Measurements from ENCODE around the gene NPAS3. TPM values are rescaled to one million over a fixed set of nuclear protein-coding genes. Genes with fewer than 3 reads are reported as not detected.

Gene NPAS3
- total RNA-seq, 1 donor from 2014 or later = 2.5 TPM

DNA sequence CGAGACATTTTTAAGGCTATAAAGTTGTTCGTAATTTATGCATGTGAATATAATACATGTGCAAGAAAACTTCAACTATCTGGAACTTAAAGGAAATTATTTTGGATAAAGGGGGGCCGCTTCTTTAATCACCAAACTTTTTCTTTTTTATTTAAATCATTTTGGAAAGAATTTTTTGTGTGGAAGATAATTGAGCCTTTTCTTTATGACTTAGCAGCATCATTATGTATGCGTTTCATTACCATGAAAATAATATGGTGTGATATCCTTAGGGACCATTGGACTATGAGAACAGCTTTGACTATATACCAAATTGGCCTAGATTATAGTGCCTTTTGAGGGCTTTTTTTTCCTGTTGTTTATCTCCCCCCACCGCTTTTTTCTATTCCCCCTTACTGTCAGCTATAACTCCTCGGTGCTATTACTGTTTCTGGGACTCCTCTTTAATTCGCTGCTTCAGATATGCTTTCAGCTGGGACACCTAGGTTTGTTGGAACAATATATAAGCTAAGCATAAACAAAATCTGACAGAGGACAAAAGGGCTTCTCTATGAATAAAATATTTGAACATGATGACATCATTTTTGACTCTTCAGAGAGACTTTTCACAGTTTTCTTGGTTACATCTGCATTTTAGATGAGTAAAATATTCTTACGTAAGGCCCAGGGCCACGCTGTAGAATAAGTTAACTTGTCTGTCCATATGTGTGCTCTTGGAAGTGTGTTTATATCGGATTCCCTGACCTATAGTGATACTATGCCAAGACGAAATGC lies 392.7 kb downstream of the NPAS3 start:
- no peak overlapping the region for H3K4me3 ChIP-seq
- no peak for TF ChIP-seq CTCF (IDR thresholded peaks at IDR 0.05; ENCODE audit: borderline replicate concordance)
- H3K36me3 ChIP-seq = peaks cover 5% of the 10 kb centered on the region
- intact Hi-C loops (cut with micrococcal nuclease) = no loop called here
- no peaks in the 10 kb centered on the region for H3K4me1 ChIP-seq
- no peak for DNase-seq
- no peak overlapping the region for H3K27ac ChIP-seq (replicated peaks)
- peaks cover 13% of the 10 kb centered on the region for H3K9me3 ChIP-seq (replicated peaks)
- H3K27me3 ChIP-seq (ENCODE audit: low read depth) = no peaks in the 10 kb centered on the region

DNA sequence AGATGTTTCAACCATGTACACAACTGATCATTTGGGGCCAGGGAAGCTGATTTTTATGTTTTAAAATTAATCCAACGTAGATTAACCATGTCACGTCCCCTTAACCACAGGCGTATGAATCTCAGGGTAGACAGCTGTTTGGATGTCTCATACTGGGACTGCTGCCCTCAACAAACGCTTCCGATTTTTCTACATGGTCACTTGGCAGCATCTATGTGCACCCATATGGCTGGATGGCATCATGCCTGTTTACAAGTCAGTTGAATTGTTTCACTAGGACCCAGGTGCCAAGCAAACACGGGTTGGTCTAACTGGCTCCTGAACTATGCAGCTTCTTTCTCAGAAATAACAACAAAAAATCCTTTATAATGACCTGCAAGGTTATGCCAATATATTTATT lies 393.8 kb downstream of the NPAS3 start:
- H3K27ac ChIP-seq (replicated peaks) = no peak overlapping the region
- no peak for TF ChIP-seq CTCF (IDR thresholded peaks at IDR 0.05; ENCODE audit: borderline replicate concordance)
- H3K4me3 ChIP-seq = no peak overlapping the region
- H3K36me3 ChIP-seq = peaks cover 7% of the 10 kb centered on the region
- intact Hi-C loops (cut with micrococcal nuclease) = no loop called here
- no peaks in the 10 kb centered on the region for H3K4me1 ChIP-seq
- DNase-seq = no peak
- H3K9me3 ChIP-seq (replicated peaks) = peaks cover 24% of the 10 kb centered on the region
- H3K27me3 ChIP-seq (ENCODE audit: low read depth) = no peaks in the 10 kb centered on the region

DNA sequence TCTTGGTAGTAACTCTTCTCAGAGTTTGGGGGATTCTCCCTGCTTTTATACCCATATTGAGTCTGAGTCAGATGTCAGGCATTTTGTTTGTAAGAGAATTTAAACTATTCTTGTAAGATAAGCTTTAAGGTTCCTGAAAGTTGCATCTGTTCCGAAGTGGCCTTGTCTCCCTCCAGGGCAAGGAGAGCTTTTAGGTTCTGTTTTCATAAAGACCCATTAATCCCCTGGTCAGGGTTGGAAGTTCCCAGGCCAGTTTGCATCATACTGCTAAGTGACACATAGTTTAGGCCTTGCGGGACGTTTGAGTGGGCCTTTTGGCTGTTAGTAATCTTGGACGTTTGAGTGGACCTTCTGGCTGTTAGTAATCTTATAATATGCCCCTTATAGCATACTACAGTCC lies 396.7 kb downstream of the NPAS3 start:
- H3K4me3 ChIP-seq = no peak overlapping the region
- no peak overlapping the region for H3K27ac ChIP-seq (replicated peaks)
- no peaks in the 10 kb centered on the region for H3K27me3 ChIP-seq (ENCODE audit: low read depth)
- DNase-seq = no peak
- TF ChIP-seq CTCF (IDR thresholded peaks at IDR 0.05; ENCODE audit: borderline replicate concordance) = no peak
- H3K4me1 ChIP-seq = no peaks in the 10 kb centered on the region
- intact Hi-C loops (cut with micrococcal nuclease) = no loop called here
- H3K36me3 ChIP-seq = peaks cover 7% of the 10 kb centered on the region
- peaks cover 36% of the 10 kb centered on the region for H3K9me3 ChIP-seq (replicated peaks)

GRCh38 chr14:33342299-33342974 lies 403.8 kb downstream of the NPAS3 start:
- Histone ChIP-seq H3K9me3 (replicated peaks) (peaks cover 12% of the 10 kb centered on the region), H3K4me1 (no peaks in the 10 kb centered on the region), H3K27me3 (ENCODE audit: low read depth) (no peaks in the 10 kb centered on the region), H3K27ac (replicated peaks) (no peak overlapping the region), H3K36me3 (no peaks in the 10 kb centered on the region), H3K4me3 (no peak overlapping the region)
- intact Hi-C loops (cut with micrococcal nuclease) = no loop called here
- no peak for TF ChIP-seq CTCF (IDR thresholded peaks at IDR 0.05; ENCODE audit: borderline replicate concordance)
- no peak for DNase-seq

DNA sequence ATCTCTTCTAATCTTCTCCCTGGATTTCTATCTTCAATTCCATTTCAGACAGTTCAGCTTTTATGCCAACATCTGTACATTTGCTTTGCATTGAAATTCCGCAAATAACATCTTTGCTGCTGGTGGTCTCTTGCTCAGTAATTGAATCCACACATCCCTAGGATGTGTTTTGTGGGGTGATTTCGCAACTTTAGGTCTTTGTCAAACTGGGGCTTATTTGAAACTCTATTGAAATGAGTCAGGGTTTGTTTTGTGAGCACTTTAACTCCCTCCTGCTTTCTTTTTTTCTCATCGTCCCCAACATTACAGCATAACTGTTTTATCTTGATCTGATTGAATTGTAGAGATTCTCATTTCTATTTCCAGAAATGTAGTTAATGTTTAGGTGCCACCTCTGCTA lies 404.3 kb downstream of the NPAS3 start:
- no peak for TF ChIP-seq CTCF (IDR thresholded peaks at IDR 0.05; ENCODE audit: borderline replicate concordance)
- H3K27me3 ChIP-seq (ENCODE audit: low read depth) = no peaks in the 10 kb centered on the region
- H3K27ac ChIP-seq (replicated peaks) = no peak overlapping the region
- DNase-seq = no peak
- no peak overlapping the region for H3K4me3 ChIP-seq
- intact Hi-C loops (cut with micrococcal nuclease) = no loop called here
- no peaks in the 10 kb centered on the region for H3K36me3 ChIP-seq
- H3K9me3 ChIP-seq (replicated peaks) = peaks cover 7% of the 10 kb centered on the region
- H3K4me1 ChIP-seq = no peaks in the 10 kb centered on the region
